GM12878 (cell line): ENCODE measurements around the gene N4BP3. TPM values are rescaled to one million over a fixed set of nuclear protein-coding genes. Genes with fewer than 3 reads are reported as not detected.

Experiments
- ATAC-seq: fragments of 200-7000 bp; cut with Tn5 transposase; 3 replicates; pipeline ENCODE4 v1.9.1; 2020; ENCODE audit warnings: mild to moderate bottlenecking, moderate library complexity
- BruUV-seq: library from RNA; stranded (reverse); fragments of 400-500 nt; replicated peaks from 2 replicates; lab custom pipeline; 2021; lab: Mats Ljungman, UMichigan
- CTCF ChIA-PET: fragments of 300-600 bp; sonication (Branson Sonifier 250); formaldehyde crosslinking; extraction: SDS; loops from one replicate; lab custom pipeline; 2021; ENCODE audit warnings: inconsistent platforms; lab: Yijun Ruan, JAX
- POLR2A ChIA-PET: fragments of 350-600 bp; formaldehyde crosslinking; extraction: SDS; loops from one replicate; lab custom pipeline; 2021; ENCODE audit warnings: inconsistent platforms; lab: Charles Lee
- RAD21 ChIA-PET: fragments of 300-600 bp; sonication (Branson Sonifier 250); formaldehyde crosslinking; loops from one replicate; lab custom pipeline; 2023; ENCODE audit warnings: antibody characterized with exemption; ENCODE audit not compliant: unreplicated experiment; lab: Charles Lee
- SMC1A ChIA-PET: fragments of 300-600 bp; sonication (Branson Sonifier 250); formaldehyde crosslinking; loops from one replicate; lab custom pipeline; 2023; ENCODE audit not compliant: unreplicated experiment, uncharacterized antibody; lab: Charles Lee
- DNase-seq: peaks from one replicate; pipeline ENCODE4 v3.0.0-alpha.2; 2011; ENCODE audit warnings: low read depth, low spot score
- FAIRE-seq: peaks from 3 replicates; lab custom pipeline; 2011; peaks lifted over from hg19 to GRCh38; lab: Jason Lieb, UNC
- H2AFZ ChIP-seq: 2 replicates; pipeline ENCODE4 v1.6.0; 2011; ENCODE audit warnings: low read depth, low read length, control low read depth; ENCODE audit not compliant: control insufficient read depth
- H3K27ac ChIP-seq: 2 replicates; pipeline ENCODE4 v1.5.1; 2011; ENCODE audit warnings: control low read depth; ENCODE audit not compliant: control insufficient read depth, insufficient read depth
- H3K27me3 ChIP-seq, 2 experiments: replicated peaks in 1 of 2; 2 replicates each; pipeline versions ENCODE4 v1.6.0 to v1.6.1; 2011; ENCODE audit warnings: low read length in 1 of 2; ENCODE audit not compliant: control insufficient read depth in 2 of 2, insufficient read depth in 2 of 2
- H3K36me3 ChIP-seq, 2 experiments: 2 replicates each; pipeline ENCODE4 v1.5.1; 2011; ENCODE audit warnings: low read length in 1 of 2; ENCODE audit not compliant: control insufficient read depth in 2 of 2, insufficient read depth in 2 of 2
- H3K4me1 ChIP-seq: 2 replicates; pipeline ENCODE4 v1.6.1; 2011; ENCODE audit warnings: mild to moderate bottlenecking, low read length, moderate library complexity, mixed read lengths; ENCODE audit not compliant: control insufficient read depth, insufficient read depth
- H3K4me2 ChIP-seq: 2 replicates; pipeline ENCODE4 v1.6.0; 2011; ENCODE audit warnings: control low read depth; ENCODE audit not compliant: control insufficient read depth, insufficient read depth
- H3K4me3 ChIP-seq: fragments of 200-600 bp; sonication (generic); 2 replicates; pipeline ENCODE4 v1.5.1; 2016
- H3K79me2 ChIP-seq: 2 replicates; pipeline ENCODE4 v1.6.0; 2011; ENCODE audit warnings: low read length; ENCODE audit not compliant: control insufficient read depth, insufficient read depth
- H3K9ac ChIP-seq: 2 replicates; pipeline ENCODE4 v1.8.0; 2011; ENCODE audit warnings: low read length, control low read depth, mixed read lengths; ENCODE audit not compliant: control insufficient read depth, insufficient read depth
- H3K9me3 ChIP-seq: replicated peaks from 3 replicates; pipeline ENCODE4 v1.5.1; 2011; ENCODE audit warnings: mild to moderate bottlenecking, low read length; ENCODE audit not compliant: control insufficient read depth, insufficient read depth
- H4K20me1 ChIP-seq: 2 replicates; pipeline ENCODE4 v1.6.0; 2011; ENCODE audit not compliant: control insufficient read depth, insufficient read depth
- BHLHE40 ChIP-seq, 2 experiments: fragments of 450-650 bp in 1 of 2; IDR thresholded peaks; 2 replicates each; pipeline ENCODE4 v1.6.1; 2011 to 2017; ENCODE audit warnings: low read depth in 2 of 2, borderline replicate concordance in 1 of 2, improper control_type of control experiment in 1 of 2, low read length in 1 of 2, mild to moderate bottlenecking in 1 of 2
- CBFB ChIP-seq: IDR thresholded peaks from 2 replicates; pipeline ENCODE4 v1.6.1; 2016; ENCODE audit warnings: antibody characterized with exemption, low read depth
- CBX5 ChIP-seq: sonication (generic); IDR thresholded peaks from 2 replicates; pipeline ENCODE4 v1.6.1; 2016; ENCODE audit warnings: low read depth, moderate library complexity, mild to moderate bottlenecking, inconsistent platforms
- CEBPB ChIP-seq, 2 experiments: fragments of 150-350 bp in 1 of 2; IDR thresholded peaks; 2 replicates each; pipeline ENCODE4 v1.6.1; 2012 to 2014; ENCODE audit warnings: low read depth in 2 of 2, low read length in 2 of 2, borderline replicate concordance in 1 of 2, inconsistent platforms in 1 of 2
- CUX1 ChIP-seq: IDR thresholded peaks from 2 replicates; pipeline ENCODE4 v1.6.1; 2012; ENCODE audit warnings: improper control_type of control experiment, low read depth, low read length; ENCODE audit not compliant: insufficient replicate concordance
- DPF2 ChIP-seq: fragments of 450-650 bp; IDR thresholded peaks from 2 replicates; pipeline ENCODE4 v1.6.1; 2017; ENCODE audit warnings: mild to moderate bottlenecking
- EGR1 ChIP-seq, 2 experiments: IDR thresholded peaks; 1 replicate in 1 of 2; 2 replicates in 1 of 2; pipeline ENCODE4 v1.6.1; 2011 to 2012; ENCODE audit warnings: low read depth in 2 of 2, low read length in 2 of 2, borderline replicate concordance in 1 of 2, mild to moderate bottlenecking in 1 of 2, moderate library complexity in 1 of 2
- ETV6 ChIP-seq, 2 experiments: fragments of 450-650 bp in 1 of 2; IDR thresholded peaks in 1 of 2; conservative IDR thresholded peaks in 1 of 2; 2 replicates each; pipeline ENCODE4 v1.6.1; 2014; ENCODE audit warnings: antibody characterized with exemption in 1 of 2, borderline replicate concordance in 1 of 2, low read depth in 1 of 2, mild to moderate bottlenecking in 1 of 2, moderate library complexity in 1 of 2
- HDGF ChIP-seq: fragments of 450-650 bp; IDR thresholded peaks from 2 replicates; pipeline ENCODE4 v1.6.1; 2016; ENCODE audit warnings: antibody characterized with exemption
- HSF1 ChIP-seq: fragments of 150-350 bp; IDR thresholded peaks from 2 replicates; pipeline ENCODE4 v1.6.1; 2014; ENCODE audit warnings: mild to moderate bottlenecking, low read depth, low read length
- MTA3 ChIP-seq: IDR thresholded peaks from 2 replicates; pipeline ENCODE4 v1.6.1; 2012; ENCODE audit warnings: low read length, inconsistent platforms, borderline replicate concordance
- NFIC ChIP-seq: IDR thresholded peaks from 2 replicates; pipeline ENCODE4 v1.6.1; 2012; ENCODE audit warnings: low read depth, mild to moderate bottlenecking, inconsistent platforms, low read length, moderate library complexity
- NFYB ChIP-seq: IDR thresholded peaks from 2 replicates; pipeline ENCODE4 v1.6.1; 2011; ENCODE audit warnings: low read depth, mild to moderate bottlenecking, low read length, improper control_type of control experiment, moderate library complexity; ENCODE audit not compliant: insufficient read depth
- NR2F1 ChIP-seq: fragments of 450-650 bp; conservative IDR thresholded peaks from 2 replicates; pipeline ENCODE4 v1.6.1; 2017; ENCODE audit warnings: mild to moderate bottlenecking
- RAD21 ChIP-seq: IDR thresholded peaks from 2 replicates; pipeline ENCODE4 v1.6.1; 2011; ENCODE audit warnings: mild to moderate bottlenecking, low read depth, low read length, moderate library complexity; ENCODE audit not compliant: insufficient read depth
- RUNX3 ChIP-seq: IDR thresholded peaks from 2 replicates; pipeline ENCODE4 v1.6.1; 2012; ENCODE audit warnings: low read length, inconsistent platforms
- SPI1 ChIP-seq: IDR thresholded peaks from 2 replicates; pipeline ENCODE4 v1.6.1; 2011; ENCODE audit warnings: low read depth, mild to moderate bottlenecking, low read length, moderate library complexity, borderline replicate concordance; ENCODE audit not compliant: insufficient read depth
- TCF12 ChIP-seq: IDR thresholded peaks from 2 replicates; pipeline ENCODE4 v1.6.1; 2011; ENCODE audit warnings: low read depth, mild to moderate bottlenecking, low read length
- ZNF207 ChIP-seq: fragments of 450-650 bp; IDR thresholded peaks from 2 replicates; pipeline ENCODE4 v1.6.1; 2014; ENCODE audit warnings: antibody characterized with exemption, mild to moderate bottlenecking, borderline replicate concordance
- WGBS: methylation state at CpG from one replicate; pipeline ENCODE4 v1.1.6; 2016; ENCODE audit warnings: low lambda C conversion rate; ENCODE audit not compliant: insufficient replicate concordance, insufficient coverage; ENCODE audit errors: missing lambda C conversion rate; 5-methylcytosine and 5-hydroxymethylcytosine counted together
- in situ Hi-C: fragments of 300-500 bp; cut with MboI; formaldehyde crosslinking; loops from 9 replicates; pipeline ENCODE4 v1.14.3; 2018; ENCODE audit warnings: mixed read lengths
- intact Hi-C: fragments of 100-400 bp; cut with micrococcal nuclease; formaldehyde crosslinking; loops from one replicate; pipeline ENCODE4 v1.14.2; 2022; ENCODE audit not compliant: unreplicated experiment
- polyA plus RNA-seq, 11 experiments: library from polyadenylated mRNA; depleted of rRNA in 4 of 11; unstranded in 6 of 11; stranded (reverse) in 5 of 11; fragments of >200 nt; fragmentation: Nextera tagmentation in 4 of 11; fragmentation: Illumina TruSeq in 1 of 11; extraction: Ambion mirVana in 4 of 11; extraction: Trizol in 1 of 11; gene quantifications; 1 replicate in 1 of 11; 2 replicates in 10 of 11; pipeline versions ENCODE4 v1.2.1 to v1.2.3, GENCODE V29; 2011 to 2016; ENCODE audit warnings: inconsistent platforms in 2 of 11, missing spikeins in 2 of 11, low read depth in 1 of 11
- total RNA-seq, 4 experiments: library from RNA; depleted of rRNA in 3 of 4; stranded (reverse); fragments of >200 nt in 3 of 4; fragmentation: Illumina TruSeq in 1 of 4; extraction: Trizol in 1 of 4; gene quantifications; 2 replicates each; pipeline versions ENCODE4 v1.2.1 to v1.2.3, GENCODE V29; 2013 to 2021

Gene N4BP3
- total and polyA plus RNA-seq, 10 of the 15 experiments (the other 5 are each of a cell fraction or from before 2014, with no cell fraction given), result 0.06 to 13.0 (median 4.3) TPM

GRCh38 chr5:178068293-178068692, 45.0 kb upstream of the N4BP3 start:
- in situ Hi-C loops, result loop anchor here (10.0 kb wide), 2 partner anchors 173 to 463 kb away; partner anchors contain the start of gene B4GALT7
- intact Hi-C loops, result no loop called here
- Histone ChIP-seq H3K4me1 (peaks cover 5% of the 10 kb centered on the region), H3K9ac (no peak overlapping the region; the same call in 1 of the 2 replicates), H3K36me3 (no peaks in the 10 kb centered on the region), H4K20me1 (no peaks in the 10 kb centered on the region), H3K4me2 (peak overlapping the region; percentile 33), H3K27me3 (peaks cover 0 to 5% of the 10 kb centered on the region in 2 experiments; a peak in 3 of 4 replicates), H2AFZ (no peak overlapping the region), H3K4me3 (no peak overlapping the region), H3K27ac (no peak overlapping the region), H3K79me2 (no peaks in the 10 kb centered on the region), H3K9me3 (no peaks in the 10 kb centered on the region)
- FAIRE-seq (no peak), DNase-seq (no peak), ATAC-seq (peak; percentile 38; the same call in 2 of the 3 replicates)
- ChIA-PET SMC1A (no interaction called here), RAD21 (no interaction called here), POLR2A (no interaction called here), CTCF (no interaction called here)
- no TSS peak for BruUV-seq
- 0% methylated on average over 5 of the region's 5 CpGs for WGBS
- TF ChIP-seq ETV6 (conservative IDR thresholded peaks at IDR 0.05 in 1 of 2, IDR thresholded peaks at IDR 0.05 in 1 of 2; ENCODE audit: borderline replicate concordance in 1 of 2, low read depth in 1 of 2), result no peak
- peak; percentile 91 for TF ChIP-seq RUNX3
- TF ChIP-seq CBFB, result peak; percentile 56; the same call in 1 of the 2 replicates
- no peak for TF ChIP-seq CEBPB (IDR thresholded peaks at IDR 0.05; ENCODE audit: borderline replicate concordance in 1 of 2, low read depth in 2 of 2, low read length in 2 of 2)
- peak; percentile 49; the same call in 1 of the 2 replicates for TF ChIP-seq TCF12
- no peak for TF ChIP-seq MTA3
- no peak for TF ChIP-seq NFIC
- no peak for TF ChIP-seq DPF2
- TF ChIP-seq SPI1, result no peak
- TF ChIP-seq HDGF, result no peak
- no peak for TF ChIP-seq HSF1
- no peak for TF ChIP-seq CBX5
- no peak for TF ChIP-seq NFYB
- TF ChIP-seq ZNF207, result no peak
- TF ChIP-seq CUX1, result no peak
- 0 out of 4 replicates have a peak, but pooled peaks of 1 of the 2 experiments have one; percentile 6 for TF ChIP-seq BHLHE40 (IDR thresholded peaks at IDR 0.05; ENCODE audit: borderline replicate concordance in 1 of 2, low read depth in 2 of 2, low read length in 1 of 2)
- TF ChIP-seq NR2F1, result no peak
- TF ChIP-seq EGR1 (IDR thresholded peaks at IDR 0.05; ENCODE audit: borderline replicate concordance in 1 of 2, low read depth in 2 of 2, low read length in 2 of 2), result no peak
- TF ChIP-seq RAD21, result no peak
